CD4-positive, alpha-beta T cell (primary cell): ENCODE data around the gene OBP2B. TPM values are rescaled to one million over a fixed set of nuclear protein-coding genes. Genes with fewer than 3 reads are reported as not detected.

Experiments
- ATAC-seq: fragments of 200-7000 bp; cut with Tn5 transposase; one replicate; pipeline ENCODE4 v1.10.0; 2022; ENCODE audit warnings: mild to moderate bottlenecking; ENCODE audit not compliant: poor library complexity
- CTCF ChIA-PET: fragments of 350-600 bp; sonication (Branson Sonifier 250); formaldehyde crosslinking; loops from one replicate; lab custom pipeline; 2021; ENCODE audit warnings: antibody characterized with exemption, inconsistent platforms; lab: Charles Lee
- POLR2A ChIA-PET: fragments of 350-600 bp; sonication (Branson Sonifier 250); formaldehyde crosslinking; loops from one replicate; lab custom pipeline; 2021; ENCODE audit warnings: antibody characterized with exemption, inconsistent platforms; lab: Charles Lee
- DNase-seq, 14 experiments: peaks; one replicate each; pipeline ENCODE4 v3.0.0-alpha.2; 2013 to 2020; ENCODE audit warnings: mixed read lengths in 2 of 14
- H3K27ac ChIP-seq, 2 donors: one replicate each; pipeline versions ENCODE4 v1.5.1 to v1.7.0; 2013; ENCODE audit warnings: low read length in 2 of 2, low read depth in 1 of 2, mild to moderate bottlenecking in 1 of 2
- H3K27me3 ChIP-seq, 2 experiments: 1 replicate in 1 of 2; 2 replicates in 1 of 2; pipeline versions ENCODE4 v1.6.1 to v1.7.0; 2013; ENCODE audit warnings: low read length in 2 of 2, control low read depth in 1 of 2, mild to moderate bottlenecking in 1 of 2, moderate library complexity in 1 of 2; ENCODE audit not compliant: insufficient read depth in 2 of 2, control insufficient read depth in 1 of 2
- H3K36me3 ChIP-seq: one replicate; pipeline ENCODE4 v1.6.1; 2013; ENCODE audit warnings: low read length, control low read depth; ENCODE audit not compliant: insufficient read depth
- H3K4me1 ChIP-seq: one replicate; pipeline ENCODE4 v1.6.1; 2013; ENCODE audit warnings: low read length, control low read depth; ENCODE audit not compliant: insufficient read depth
- H3K4me3 ChIP-seq: one replicate; pipeline ENCODE4 v1.5.1; 2013; ENCODE audit warnings: mild to moderate bottlenecking, low read length, moderate library complexity
- H3K9me3 ChIP-seq, 2 experiments: 1 replicate in 1 of 2; 2 replicates in 1 of 2; pipeline versions ENCODE4 v1.6.1 to v1.7.0; 2013; ENCODE audit warnings: low read length in 2 of 2, mild to moderate bottlenecking in 2 of 2, control low read depth in 1 of 2, moderate library complexity in 1 of 2; ENCODE audit not compliant: control insufficient read depth in 1 of 2, insufficient read depth in 1 of 2
- H3K27ac Mint-ChIP-seq: one replicate; pipeline ENCODE4 v1.8.0; 2020; ENCODE audit warnings: mixed read lengths
- H3K27me3 Mint-ChIP-seq: one replicate; pipeline ENCODE4 v1.8.0; 2021; ENCODE audit warnings: mixed read lengths
- H3K36me3 Mint-ChIP-seq: one replicate; pipeline ENCODE4 v1.8.0; 2021; ENCODE audit warnings: low read depth, mixed read lengths
- H3K4me1 Mint-ChIP-seq: one replicate; pipeline ENCODE4 v1.8.0; 2021; ENCODE audit warnings: low read depth, mixed read lengths
- H3K4me3 Mint-ChIP-seq: one replicate; pipeline ENCODE4 v1.8.0; 2020; ENCODE audit warnings: mild to moderate bottlenecking, mixed read lengths
- H3K9me3 Mint-ChIP-seq: one replicate; pipeline ENCODE4 v1.8.0; 2020; ENCODE audit warnings: mixed read lengths
- CTCF ChIP-seq: fragments of 200-600 bp; IDR thresholded peaks from one replicate; pipeline ENCODE4 v1.8.0; 2022; ENCODE audit warnings: antibody characterized with exemption, mild to moderate bottlenecking
- intact Hi-C, 2 experiments: fragments of 100-400 bp; cut with DNase I in 1 of 2; cut with micrococcal nuclease in 1 of 2; formaldehyde crosslinking; loops; one replicate each; pipeline versions ENCODE4 v1.15.1 to v1.9.0; 2023 to 2025; cut with DNase I, micrococcal nuclease
- total RNA-seq, 174 experiments: library from RNA in 2 of 174; stranded (reverse) in 2 of 174; gene quantifications; one replicate each; pipeline ENCODE4 v1.2.3 and lab custom pipeline; 2021 to 2026

Gene OBP2B
- total RNA-seq, 2 experiments from 2014 or later: not detected

GRCh38 chr9:133166392-133166791, 42.7 kb downstream of the OBP2B start:
- Mint-ChIP-seq H3K36me3 (no peaks in the 10 kb centered on the region), H3K27me3 (no peaks in the 10 kb centered on the region), H3K27ac (no peak overlapping the region), H3K4me1 (peaks cover 10% of the 10 kb centered on the region), H3K4me3 (no peak overlapping the region), H3K9me3 (no peaks in the 10 kb centered on the region)
- Histone ChIP-seq H3K27ac (no peak overlapping the region), H3K27me3 (no peaks in the 10 kb centered on the region), H3K9me3 (no peaks in the 10 kb centered on the region), H3K36me3 (no peaks in the 10 kb centered on the region), H3K4me1 (peaks cover 18% of the 10 kb centered on the region), H3K4me3 (no peak overlapping the region)
- intact Hi-C loops: no loop called here
- ChIA-PET POLR2A (no interaction called here), CTCF (interaction anchor here (1.6 kb wide), 1 partner anchor 17 kb away, joined by 3 read pairs; no protein-coding TSS in a partner anchor)
- no peak for DNase-seq
- ATAC-seq: no peak
- TF ChIP-seq CTCF: no peak

GRCh38 chr9:133165452-133165730, 43.7 kb downstream of the OBP2B start:
- ChIA-PET POLR2A (no interaction called here), CTCF (no interaction called here)
- no peaks in the 10 kb centered on the region for H3K27me3 Mint-ChIP-seq
- no peak overlapping the region for H3K4me3 ChIP-seq
- H3K27ac Mint-ChIP-seq: no peak overlapping the region
- DNase-seq (no peak), ATAC-seq (no peak)
- H3K9me3 ChIP-seq: no peaks in the 10 kb centered on the region
- H3K27ac ChIP-seq: no peak overlapping the region
- H3K27me3 ChIP-seq: no peaks in the 10 kb centered on the region
- no peaks in the 10 kb centered on the region for H3K9me3 Mint-ChIP-seq
- intact Hi-C loops: no loop called here
- H3K36me3 ChIP-seq: no peaks in the 10 kb centered on the region
- peak overlapping the region; percentile 25 for H3K4me3 Mint-ChIP-seq
- TF ChIP-seq CTCF: no peak
- H3K4me1 Mint-ChIP-seq: peaks cover 13% of the 10 kb centered on the region
- H3K4me1 ChIP-seq: peaks cover 18% of the 10 kb centered on the region
- H3K36me3 Mint-ChIP-seq: no peaks in the 10 kb centered on the region

- no peak overlapping the region for H3K27ac Mint-ChIP-seq
- ChIA-PET POLR2A (interaction anchor here (1.2 kb wide), 1 partner anchor 20 kb away, joined by 3 read pairs; no protein-coding TSS in a partner anchor), CTCF (no interaction called here)
Measured at GRCh38 chr9:133164191-133164590, 44.9 kb downstream of the OBP2B start.

More at GRCh38 chr9:133164191-133164590, 44.9 kb downstream of the OBP2B start:
- Histone ChIP-seq H3K4me3 (peak overlapping the region; percentile 55), H3K9me3 (no peaks in the 10 kb centered on the region), H3K36me3 (no peaks in the 10 kb centered on the region), H3K4me1 (peaks cover 18% of the 10 kb centered on the region), H3K27me3 (no peaks in the 10 kb centered on the region), H3K27ac (no peak overlapping the region)
- no peaks in the 10 kb centered on the region for H3K9me3 Mint-ChIP-seq
- no peak for ATAC-seq
- DNase-seq: no peak
- H3K36me3 Mint-ChIP-seq: no peaks in the 10 kb centered on the region
- H3K4me1 Mint-ChIP-seq: peaks cover 13% of the 10 kb centered on the region
- intact Hi-C loops: no loop called here
- no peak for TF ChIP-seq CTCF
- peak overlapping the region; percentile 80 for H3K4me3 Mint-ChIP-seq
- no peaks in the 10 kb centered on the region for H3K27me3 Mint-ChIP-seq
